Measurements from ENCODE around the gene GATA3. TPM values are rescaled to one million over a fixed set of nuclear protein-coding genes. Genes with fewer than 3 reads are reported as not detected.

Gene GATA3
- total and polyA plus RNA-seq, 9 of the 15 experiments (the other 6 are each of a cell fraction or from before 2014, with no cell fraction given): 0.01 to 0.24 (median 0.09) TPM; not detected in 6

DNA sequence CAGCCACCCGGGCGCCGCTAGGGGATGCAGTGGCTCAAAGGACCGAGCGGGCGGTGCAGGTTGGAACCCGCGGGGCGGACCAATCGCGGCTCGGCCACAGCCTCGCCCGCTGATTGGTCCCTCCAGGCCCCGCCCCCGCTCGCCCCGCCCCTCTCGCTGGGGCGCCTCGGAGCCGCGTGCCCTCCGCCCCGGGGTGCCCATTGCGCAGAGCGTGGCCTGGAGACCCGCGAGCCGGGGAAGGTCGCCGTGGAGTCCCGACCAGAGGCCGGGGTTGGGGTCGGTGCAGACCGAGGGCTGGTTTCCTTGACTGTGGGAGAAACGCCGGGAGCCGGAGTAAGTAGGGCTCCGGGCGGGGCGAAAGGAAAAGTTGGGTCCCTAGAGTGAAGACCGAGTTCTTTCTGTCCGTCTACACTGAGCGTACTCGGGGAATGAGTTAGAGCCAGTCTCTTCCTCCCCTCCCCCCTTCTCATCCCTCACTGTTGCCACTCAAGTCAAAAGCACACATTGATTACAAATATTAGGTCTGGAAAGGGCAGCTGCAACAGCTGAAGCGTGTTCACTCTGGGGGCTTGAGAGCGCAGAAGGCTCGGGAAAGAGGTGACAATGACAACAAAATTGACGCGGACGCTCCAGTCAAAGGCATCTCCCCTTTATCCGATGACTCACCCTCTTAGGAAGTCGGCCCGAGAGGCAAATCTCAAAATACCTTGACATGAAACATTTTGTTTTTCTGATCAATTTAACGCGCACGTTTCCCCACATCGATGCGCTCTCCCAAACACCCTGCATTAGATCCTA, 843 bp upstream of the GATA3 start (continued):
- TF ChIP-seq, protein P1, sequence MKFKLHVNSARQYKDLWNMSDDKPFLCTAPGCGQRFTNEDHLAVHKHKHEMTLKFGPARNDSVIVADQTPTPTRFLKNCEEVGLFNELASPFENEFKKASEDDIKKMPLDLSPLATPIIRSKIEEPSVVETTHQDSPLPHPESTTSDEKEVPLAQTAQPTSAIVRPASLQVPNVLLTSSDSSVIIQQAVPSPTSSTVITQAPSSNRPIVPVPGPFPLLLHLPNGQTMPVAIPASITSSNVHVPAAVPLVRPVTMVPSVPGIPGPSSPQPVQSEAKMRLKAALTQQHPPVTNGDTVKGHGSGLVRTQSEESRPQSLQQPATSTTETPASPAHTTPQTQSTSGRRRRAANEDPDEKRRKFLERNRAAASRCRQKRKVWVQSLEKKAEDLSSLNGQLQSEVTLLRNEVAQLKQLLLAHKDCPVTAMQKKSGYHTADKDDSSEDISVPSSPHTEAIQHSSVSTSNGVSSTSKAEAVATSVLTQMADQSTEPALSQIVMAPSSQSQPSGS (CRISPR knock-in tag; IDR thresholded peaks at IDR 0.05): no peak
- no peak for TF ChIP-seq PTBP1 (IDR thresholded peaks at IDR 0.05; ENCODE audit: low read depth, low read length)
- no peak for TF ChIP-seq NR2C1 (IDR thresholded peaks at IDR 0.05)
- TF ChIP-seq NR2C1 (tag; IDR thresholded peaks at IDR 0.05): no peak
- TF ChIP-seq, protein P2, sequence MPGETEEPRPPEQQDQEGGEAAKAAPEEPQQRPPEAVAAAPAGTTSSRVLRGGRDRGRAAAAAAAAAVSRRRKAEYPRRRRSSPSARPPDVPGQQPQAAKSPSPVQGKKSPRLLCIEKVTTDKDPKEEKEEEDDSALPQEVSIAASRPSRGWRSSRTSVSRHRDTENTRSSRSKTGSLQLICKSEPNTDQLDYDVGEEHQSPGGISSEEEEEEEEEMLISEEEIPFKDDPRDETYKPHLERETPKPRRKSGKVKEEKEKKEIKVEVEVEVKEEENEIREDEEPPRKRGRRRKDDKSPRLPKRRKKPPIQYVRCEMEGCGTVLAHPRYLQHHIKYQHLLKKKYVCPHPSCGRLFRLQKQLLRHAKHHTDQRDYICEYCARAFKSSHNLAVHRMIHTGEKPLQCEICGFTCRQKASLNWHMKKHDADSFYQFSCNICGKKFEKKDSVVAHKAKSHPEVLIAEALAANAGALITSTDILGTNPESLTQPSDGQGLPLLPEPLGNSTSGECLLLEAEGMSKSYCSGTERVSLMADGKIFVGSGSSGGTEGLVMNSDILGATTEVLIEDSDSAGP (CRISPR knock-in tag; IDR thresholded peaks at IDR 0.05): no peak
- TF ChIP-seq RAD21 (CRISPR knock-in tag; conservative IDR thresholded peaks at IDR 0.05 in 1 of 2, IDR thresholded peaks at IDR 0.05 in 1 of 2): peak in 1 of 2 experiments; percentile 48
- TF ChIP-seq HDAC2 (IDR thresholded peaks at IDR 0.05): no peak
- TF ChIP-seq, protein P3, sequence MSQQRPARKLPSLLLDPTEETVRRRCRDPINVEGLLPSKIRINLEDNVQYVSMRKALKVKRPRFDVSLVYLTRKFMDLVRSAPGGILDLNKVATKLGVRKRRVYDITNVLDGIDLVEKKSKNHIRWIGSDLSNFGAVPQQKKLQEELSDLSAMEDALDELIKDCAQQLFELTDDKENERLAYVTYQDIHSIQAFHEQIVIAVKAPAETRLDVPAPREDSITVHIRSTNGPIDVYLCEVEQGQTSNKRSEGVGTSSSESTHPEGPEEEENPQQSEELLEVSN (IDR thresholded peaks at IDR 0.05; ENCODE audit: borderline replicate concordance in 1 of 2, extremely low read depth in 1 of 2, insufficient read depth in 1 of 2, insufficient read length in 1 of 2, low read depth in 1 of 2, low read length in 1 of 2, poor library complexity in 1 of 2, severe bottlenecking in 1 of 2): peak in 1 of 2 experiments; percentile 80
- TF ChIP-seq, protein P4, sequence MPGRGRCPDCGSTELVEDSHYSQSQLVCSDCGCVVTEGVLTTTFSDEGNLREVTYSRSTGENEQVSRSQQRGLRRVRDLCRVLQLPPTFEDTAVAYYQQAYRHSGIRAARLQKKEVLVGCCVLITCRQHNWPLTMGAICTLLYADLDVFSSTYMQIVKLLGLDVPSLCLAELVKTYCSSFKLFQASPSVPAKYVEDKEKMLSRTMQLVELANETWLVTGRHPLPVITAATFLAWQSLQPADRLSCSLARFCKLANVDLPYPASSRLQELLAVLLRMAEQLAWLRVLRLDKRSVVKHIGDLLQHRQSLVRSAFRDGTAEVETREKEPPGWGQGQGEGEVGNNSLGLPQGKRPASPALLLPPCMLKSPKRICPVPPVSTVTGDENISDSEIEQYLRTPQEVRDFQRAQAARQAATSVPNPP (IDR thresholded peaks at IDR 0.05; ENCODE audit: borderline replicate concordance, insufficient read depth, insufficient read length): no peak
- TF ChIP-seq, protein P5, sequence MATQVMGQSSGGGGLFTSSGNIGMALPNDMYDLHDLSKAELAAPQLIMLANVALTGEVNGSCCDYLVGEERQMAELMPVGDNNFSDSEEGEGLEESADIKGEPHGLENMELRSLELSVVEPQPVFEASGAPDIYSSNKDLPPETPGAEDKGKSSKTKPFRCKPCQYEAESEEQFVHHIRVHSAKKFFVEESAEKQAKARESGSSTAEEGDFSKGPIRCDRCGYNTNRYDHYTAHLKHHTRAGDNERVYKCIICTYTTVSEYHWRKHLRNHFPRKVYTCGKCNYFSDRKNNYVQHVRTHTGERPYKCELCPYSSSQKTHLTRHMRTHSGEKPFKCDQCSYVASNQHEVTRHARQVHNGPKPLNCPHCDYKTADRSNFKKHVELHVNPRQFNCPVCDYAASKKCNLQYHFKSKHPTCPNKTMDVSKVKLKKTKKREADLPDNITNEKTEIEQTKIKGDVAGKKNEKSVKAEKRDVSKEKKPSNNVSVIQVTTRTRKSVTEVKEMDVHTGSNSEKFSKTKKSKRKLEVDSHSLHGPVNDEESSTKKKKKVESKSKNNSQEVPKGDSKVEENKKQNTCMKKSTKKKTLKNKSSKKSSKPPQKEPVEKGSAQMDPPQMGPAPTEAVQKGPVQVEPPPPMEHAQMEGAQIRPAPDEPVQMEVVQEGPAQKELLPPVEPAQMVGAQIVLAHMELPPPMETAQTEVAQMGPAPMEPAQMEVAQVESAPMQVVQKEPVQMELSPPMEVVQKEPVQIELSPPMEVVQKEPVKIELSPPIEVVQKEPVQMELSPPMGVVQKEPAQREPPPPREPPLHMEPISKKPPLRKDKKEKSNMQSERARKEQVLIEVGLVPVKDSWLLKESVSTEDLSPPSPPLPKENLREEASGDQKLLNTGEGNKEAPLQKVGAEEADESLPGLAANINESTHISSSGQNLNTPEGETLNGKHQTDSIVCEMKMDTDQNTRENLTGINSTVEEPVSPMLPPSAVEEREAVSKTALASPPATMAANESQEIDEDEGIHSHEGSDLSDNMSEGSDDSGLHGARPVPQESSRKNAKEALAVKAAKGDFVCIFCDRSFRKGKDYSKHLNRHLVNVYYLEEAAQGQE (IDR thresholded peaks at IDR 0.05; ENCODE audit: borderline replicate concordance): peak; percentile 26; the same call in 1 of the 2 replicates
- TF ChIP-seq, protein P5 (CRISPR knock-in tag; IDR thresholded peaks at IDR 0.05; ENCODE audit: low read depth): no peak
- peak; percentile 50 for TF ChIP-seq NFYB (IDR thresholded peaks at IDR 0.05; ENCODE audit: extremely low read depth, insufficient read length)
